Brain pericyte (primary cell): ENCODE data around the gene CT45A10.
"Not testable (repeated sequence)": the region's sequence is repeated elsewhere in the genome, so short reads cannot be mapped to it uniquely, and the experiment has no call there.

ENCODE experiments used
- DNase-seq: peaks from one replicate; pipeline ENCODE4 v3.0.0-alpha.2; 2012; ENCODE audit warnings: low read depth, low spot score

CT45A10 gene

GRCh38 chrX:135893294-135893817 lies at the start of gene CT45A10, which contains the start of gene SAGE1:
Gene CT45A10 (minus strand): TSS chrX:135893444. CDS start chrX:135885344, 8,100 bp downstream.
Gene SAGE1 (plus strand): TSS chrX:135893716. CDS start chrX:135896243, 2,527 bp downstream.
- no peak for DNase-seq

- DNase-seq: no peak
These were observed 38.6 kb upstream of the CT45A10 start for GRCh38 chrX:135931644-135932487.

- DNase-seq: no peak
These were observed 34.7 kb upstream of the CT45A10 start for GRCh38 chrX:135927897-135928296.

- no peak for DNase-seq
These were observed 30.1 kb upstream of the CT45A10 start for GRCh38 chrX:135923353-135923752.

- DNase-seq: not testable (repeated sequence)
These were observed 27.3 kb upstream of the CT45A10 start for GRCh38 chrX:135920516-135920915.

- DNase-seq: no peak
These were observed 21.2 kb upstream of the CT45A10 start for GRCh38 chrX:135914404-135914803.

GRCh38 chrX:135910251-135910650 lies 17.0 kb upstream of the CT45A10 start:
- DNase-seq: no peak

GRCh38 chrX:135892781-135893180 lies 463 bp downstream of the CT45A10 start:
- DNase-seq: no peak

GRCh38 chrX:135890087-135890585 lies 3.1 kb downstream of the CT45A10 start:
- no peak for DNase-seq

- not testable (repeated sequence) for DNase-seq
These were observed 4.3 kb downstream of the CT45A10 start for GRCh38 chrX:135888976-135889375.

GRCh38 chrX:135888230-135888629 lies 5.0 kb downstream of the CT45A10 start:
- not testable (repeated sequence) for DNase-seq

GRCh38 chrX:135882741-135883140 lies 10.5 kb downstream of the CT45A10 start:
- not testable (repeated sequence) for DNase-seq

- DNase-seq: not testable (repeated sequence)
These were observed 21.5 kb downstream of the CT45A10 start, which contains the start of gene CT45A9 for GRCh38 chrX:135871712-135872111. Gene CT45A9 (minus strand): TSS chrX:135871812. CDS start chrX:135868061, 3,751 bp downstream.

GRCh38 chrX:135854438-135854837 lies 38.8 kb downstream of the CT45A10 start, which contains the start of gene CT45A8:
Gene CT45A8 (minus strand): TSS chrX:135854538. CDS start chrX:135850783, 3,755 bp downstream.
- not testable (repeated sequence) for DNase-seq

GRCh38 chrX:135837180-135837579 lies 56.1 kb downstream of the CT45A10 start, which contains the start of gene CT45A7:
Gene CT45A7 (minus strand): TSS chrX:135837280. CDS start chrX:135833533, 3,747 bp downstream.
- DNase-seq: not testable (repeated sequence)
